Ramos (cell line): ENCODE results near the gene GPR108.

ENCODE experiments used
- in situ Hi-C: fragments of 300-500 bp; cut with MboI; formaldehyde crosslinking; loops from one replicate; pipeline ENCODE4 v1.14.3; 2022; ENCODE audit warnings: low sequenced_read_pairs; ENCODE audit not compliant: unreplicated experiment

The GPR108 gene

DNA sequence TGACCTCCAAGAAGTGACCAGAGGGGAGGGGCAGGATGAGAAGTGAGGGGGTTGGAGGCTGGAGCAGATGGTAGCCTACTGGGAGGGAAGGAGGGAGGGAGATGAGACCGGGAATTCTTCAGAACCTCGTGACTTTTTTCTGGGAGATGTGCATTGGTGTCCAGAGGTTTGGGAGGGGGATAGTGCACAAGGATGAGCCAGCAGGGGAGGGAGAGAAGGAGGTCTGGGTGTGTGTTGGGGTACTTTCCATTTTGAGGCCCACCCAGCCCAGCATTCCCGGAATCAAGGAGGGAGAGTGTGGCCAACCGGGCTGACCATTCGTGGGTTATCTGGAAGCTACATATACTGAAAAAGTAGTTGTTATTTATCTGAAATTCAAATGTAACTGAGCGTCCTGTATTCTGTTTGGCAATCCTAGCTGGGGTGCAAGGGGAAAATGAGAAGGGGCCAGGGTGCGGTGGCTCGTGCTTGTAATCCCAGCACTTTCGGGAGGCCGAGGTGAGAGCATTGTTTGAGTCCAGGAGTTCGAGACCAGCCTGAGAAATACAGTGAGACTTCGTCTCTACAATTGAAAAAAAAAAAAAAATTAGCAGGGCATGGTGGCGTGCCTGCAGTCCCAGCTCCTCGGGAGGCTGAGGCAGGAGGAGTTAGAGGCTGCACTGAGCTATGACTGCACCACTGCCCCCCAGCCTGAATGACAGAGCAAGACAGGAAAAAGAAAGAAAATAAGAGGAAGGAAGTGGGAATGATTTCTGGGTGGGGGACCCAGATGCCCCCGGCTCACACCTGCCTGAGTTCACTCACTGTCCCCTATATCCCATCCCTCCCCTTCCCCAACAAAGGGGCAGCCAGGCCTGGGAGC lies 12.5 kb downstream of the GPR108 start:
- in situ Hi-C loops, result no loop called here

GRCh38 chr19:6723738-6724137 lies 13.6 kb downstream of the GPR108 start:
- in situ Hi-C loops, result no loop called here

GRCh38 chr19:6723108-6723618 lies 14.2 kb downstream of the GPR108 start:
- in situ Hi-C loops, result no loop called here

GRCh38 chr19:6721773-6722172 lies 15.6 kb downstream of the GPR108 start:
- in situ Hi-C loops, result no loop called here

DNA sequence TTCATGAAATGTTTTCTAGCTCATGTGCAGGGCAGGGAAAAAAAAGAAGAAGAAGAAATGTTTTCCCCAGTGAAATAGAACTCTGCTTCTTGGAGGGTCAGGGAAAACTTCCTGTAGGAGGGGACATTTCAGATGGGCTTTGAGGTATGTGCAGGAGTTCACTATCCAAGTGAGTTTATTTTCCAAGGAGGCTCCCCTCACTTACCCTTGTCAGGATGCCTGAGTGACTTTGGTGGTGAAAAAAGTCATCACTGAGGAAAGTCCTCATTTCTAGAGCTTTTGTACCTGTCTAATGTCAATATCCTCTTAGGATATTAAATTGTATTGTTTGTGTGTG lies 16.3 kb downstream of the GPR108 start:
- in situ Hi-C loops, result no loop called here

DNA sequence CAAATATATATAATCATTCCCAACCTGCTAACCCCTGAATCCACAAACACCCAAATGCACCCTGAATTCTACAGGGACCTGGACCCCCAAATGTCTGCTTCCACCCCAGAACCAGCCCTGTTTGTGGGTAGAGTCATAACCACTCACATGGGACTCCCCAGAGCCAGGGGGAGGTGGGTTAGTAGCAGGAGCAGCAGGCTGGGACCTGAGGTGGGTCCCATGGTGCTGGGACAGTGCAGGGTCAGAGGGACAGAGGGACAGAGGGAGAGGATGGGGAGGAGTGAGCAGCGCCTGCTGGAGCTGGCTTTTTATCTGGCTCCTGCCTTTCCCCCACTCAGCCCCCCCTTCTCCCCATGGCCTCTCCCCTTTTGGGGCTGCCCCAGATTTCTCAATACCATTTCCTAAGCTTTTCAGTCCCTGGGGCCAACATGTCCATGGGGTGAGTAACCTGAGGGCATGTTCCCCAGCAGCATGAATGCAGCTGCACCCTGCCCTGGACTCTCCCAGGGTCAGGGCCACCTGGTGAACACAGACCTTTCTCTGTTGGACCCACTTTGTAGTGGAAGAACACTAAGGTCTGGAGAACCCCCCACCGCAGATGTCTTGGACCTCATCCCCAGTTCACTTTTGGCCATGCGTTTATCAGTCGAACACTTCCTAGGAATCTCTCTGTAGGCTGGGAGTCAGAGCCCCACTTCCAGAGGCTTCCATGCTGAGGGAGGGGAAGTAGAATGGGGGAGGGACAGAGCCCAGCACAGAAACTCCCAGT lies 16.8 kb downstream of the GPR108 start, which contains the start of gene C3:
Gene C3 (minus strand): TSS at position 282 of the 769 bp plus-strand sequence. CDS start 61 bp downstream, at position 221.
- in situ Hi-C loops, result no loop called here

DNA sequence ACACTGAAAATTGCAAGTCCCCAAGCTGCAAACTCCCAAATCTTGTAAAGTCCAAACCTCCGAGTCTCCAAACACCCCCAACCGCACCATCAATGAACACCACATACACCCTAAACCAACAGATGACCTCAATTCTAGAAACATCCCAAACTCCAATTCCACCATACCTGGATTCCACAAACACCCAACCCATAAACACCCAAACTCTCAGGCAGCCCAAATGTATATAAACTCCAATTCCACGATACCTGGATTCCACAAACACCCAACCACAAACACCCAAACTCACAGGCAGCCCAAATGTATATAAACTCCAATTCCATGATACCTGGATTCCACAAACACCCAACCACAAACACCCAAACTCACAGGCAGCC lies 17.4 kb downstream of the GPR108 start:
- in situ Hi-C loops, result no loop called here

DNA sequence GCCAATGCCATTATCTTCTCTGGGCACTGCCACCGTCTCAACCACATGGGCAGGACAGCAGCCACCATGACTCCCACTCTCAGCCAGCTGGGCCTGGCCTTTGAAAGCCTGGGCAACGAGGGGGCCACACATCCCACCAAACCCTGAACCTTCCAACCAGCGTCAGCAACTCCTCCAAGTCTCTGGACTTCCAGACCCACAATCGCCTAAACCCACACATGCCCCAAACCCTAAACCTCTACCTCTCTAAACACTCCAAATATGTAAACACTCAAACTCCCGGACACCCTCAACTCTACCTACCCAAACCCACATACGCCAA lies 17.9 kb downstream of the GPR108 start:
- in situ Hi-C loops, result no loop called here

DNA sequence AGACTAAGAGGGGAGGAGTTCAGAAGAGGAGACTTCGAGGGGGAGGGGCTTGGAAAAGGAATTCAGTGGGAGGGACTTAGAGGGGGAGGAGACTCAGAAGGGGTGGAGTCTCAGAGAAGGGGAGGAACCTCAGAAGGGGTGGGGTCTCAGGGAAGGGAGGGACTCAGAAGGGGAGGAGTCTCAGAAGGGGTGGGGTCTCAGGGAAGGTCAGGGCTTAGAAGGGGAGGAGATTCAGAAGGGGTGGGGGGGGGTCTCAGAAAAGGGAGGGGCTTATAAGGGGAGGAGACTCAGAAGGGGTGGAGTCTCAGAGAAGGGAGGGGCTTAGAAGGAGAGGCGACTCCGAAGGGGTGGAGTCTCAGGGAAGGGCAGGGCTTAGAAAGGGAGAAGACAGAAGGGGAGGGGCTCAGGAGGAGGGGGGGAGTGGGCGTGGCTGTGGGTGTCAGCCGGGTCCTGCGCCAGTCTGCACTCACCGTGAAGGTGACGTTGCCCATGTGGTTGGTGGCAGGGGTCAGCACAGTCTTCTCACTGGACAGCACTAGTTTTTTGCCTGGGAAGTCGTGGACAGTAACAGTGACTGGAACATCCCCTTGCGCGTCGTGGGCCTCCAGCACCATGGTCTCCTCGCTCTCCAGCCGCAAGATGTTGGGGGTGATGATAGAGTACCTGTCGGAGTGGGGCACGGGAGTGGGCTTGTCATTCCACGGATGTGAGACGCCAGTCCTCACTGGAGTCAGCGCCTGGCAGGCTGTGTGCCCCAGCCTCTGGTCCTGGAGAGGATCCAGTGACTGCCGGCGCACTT lies 18.4 kb downstream of the GPR108 start:
- in situ Hi-C loops, result no loop called here

GRCh38 chr19:6718111-6718740 lies 19.2 kb downstream of the GPR108 start:
- in situ Hi-C loops, result no loop called here

DNA sequence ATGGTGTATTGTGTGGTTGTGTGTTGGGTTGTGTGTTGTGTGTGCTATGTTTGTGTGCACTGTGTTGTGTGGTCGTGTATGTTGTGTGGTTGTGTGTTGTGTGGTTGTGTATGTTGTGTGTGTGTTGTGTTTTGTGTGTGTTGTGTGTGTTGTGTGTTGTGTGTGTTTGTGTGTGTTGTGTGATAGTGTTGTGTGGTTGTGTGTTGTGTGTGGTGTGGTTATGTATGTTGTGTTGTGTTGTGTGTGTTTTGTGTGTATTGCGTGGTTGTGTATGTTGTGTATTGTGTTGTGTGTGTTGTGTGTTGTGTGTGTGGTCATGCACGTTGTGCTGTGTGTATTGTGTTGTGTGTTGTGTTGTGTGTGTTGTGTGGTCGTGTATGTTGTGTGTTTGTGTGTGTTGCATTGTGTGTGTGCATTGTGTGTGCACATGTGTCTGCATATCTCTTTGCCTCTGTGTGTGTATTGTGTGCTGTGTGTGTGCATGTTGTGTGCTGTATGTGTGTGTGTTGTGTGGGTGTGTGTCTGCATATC lies 19.9 kb downstream of the GPR108 start:
- in situ Hi-C loops, result no loop called here

GRCh38 chr19:6717036-6717435 lies 20.3 kb downstream of the GPR108 start:
- in situ Hi-C loops, result no loop called here

DNA sequence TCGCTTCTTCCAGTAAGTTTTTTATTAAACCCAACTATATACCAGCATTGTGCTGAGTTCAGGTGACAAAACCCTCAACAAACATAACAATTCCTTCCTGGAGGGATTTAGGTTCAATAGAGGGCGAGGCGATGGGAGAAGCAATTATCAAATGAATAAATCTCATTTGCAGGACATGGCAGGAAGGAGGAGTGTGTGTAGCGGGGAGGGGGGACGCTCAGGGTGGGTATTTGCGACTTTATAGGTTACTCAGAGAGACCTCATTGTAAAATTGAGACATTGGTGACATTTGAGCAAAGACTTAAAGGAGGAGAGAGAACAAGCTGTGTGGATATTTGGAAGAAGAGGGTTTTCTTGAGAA lies 20.8 kb downstream of the GPR108 start:
- in situ Hi-C loops, result no loop called here

DNA sequence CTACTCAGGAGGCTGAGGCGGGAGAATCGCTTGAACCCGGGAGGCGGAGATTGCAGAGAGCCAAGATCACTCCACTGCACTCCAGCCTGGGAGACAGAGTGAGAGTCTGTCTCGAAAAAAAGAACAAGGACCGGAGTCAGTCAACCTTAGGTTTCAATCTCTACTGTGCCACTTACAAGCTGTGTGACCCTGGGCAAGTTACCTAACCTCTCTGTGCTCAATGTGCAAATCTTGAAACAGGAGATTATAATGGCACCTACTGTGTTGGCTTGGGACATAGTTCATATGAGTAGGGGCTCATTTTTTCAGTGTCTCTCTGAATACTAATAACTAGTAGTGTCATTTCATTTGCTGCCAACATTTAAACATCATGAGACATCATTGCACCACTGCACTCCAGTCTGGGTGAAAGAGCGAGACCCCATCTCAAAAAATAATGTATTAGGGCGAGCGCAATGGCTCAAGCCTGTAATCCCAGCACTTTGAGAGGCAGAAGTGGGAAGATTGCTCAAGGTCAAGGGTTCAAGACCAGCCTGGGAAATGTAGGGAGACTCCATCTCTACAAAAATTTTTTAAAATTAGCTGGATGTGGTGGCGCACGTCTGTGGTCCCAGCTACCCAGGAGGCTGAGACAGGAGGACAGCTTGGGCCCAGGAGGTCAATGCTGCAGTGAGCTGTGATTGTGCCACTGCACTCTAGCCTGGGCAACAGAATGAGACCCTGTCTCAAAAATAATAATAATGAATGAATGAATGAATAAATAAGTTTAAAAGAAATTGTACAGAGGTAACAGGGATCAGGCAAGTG lies 22.4 kb downstream of the GPR108 start:
- in situ Hi-C loops, result no loop called here

DNA sequence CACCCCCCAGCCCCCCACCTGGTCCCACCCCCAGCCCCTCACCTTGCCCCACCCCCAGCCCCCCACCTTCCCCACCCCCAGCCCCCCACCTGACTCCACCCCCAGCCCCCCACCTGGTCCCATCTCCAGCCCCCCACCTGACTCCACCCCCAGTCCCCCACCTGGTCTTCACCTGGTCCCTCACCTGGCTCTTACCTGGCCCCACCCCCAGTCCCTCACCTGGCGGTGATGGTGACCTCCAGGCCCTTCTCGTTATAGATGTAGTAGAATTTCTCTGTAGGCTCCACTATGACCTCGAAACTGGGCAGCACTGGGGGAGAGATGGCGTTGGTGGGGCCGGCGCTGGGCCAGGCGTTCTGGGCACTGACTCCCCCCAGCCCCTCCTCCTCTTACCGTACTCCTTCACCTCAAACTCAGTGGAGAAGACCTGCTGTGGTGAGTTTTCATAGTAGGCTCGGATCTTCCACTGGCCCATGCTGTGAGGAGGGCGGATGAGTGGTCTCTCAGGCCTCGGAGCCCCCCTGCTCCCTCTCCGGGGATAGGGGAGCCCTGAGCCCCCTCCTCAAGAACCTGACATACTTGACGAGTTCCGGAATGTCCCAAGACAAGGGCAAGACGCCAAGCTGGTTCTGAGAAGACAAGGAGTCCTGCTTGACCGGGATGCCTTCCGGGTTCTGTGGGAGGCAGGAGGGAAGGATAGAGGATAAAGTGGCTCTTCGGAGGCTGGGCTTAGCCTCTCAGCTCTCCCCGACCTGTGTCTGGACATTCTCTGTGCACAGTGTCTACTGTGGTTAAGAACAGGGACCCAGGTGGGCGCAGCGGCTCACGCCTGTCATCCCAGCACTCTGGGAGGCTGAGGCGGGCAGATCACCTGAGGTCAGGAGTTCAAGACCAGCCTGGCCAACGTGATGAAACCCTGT lies 23.3 kb downstream of the GPR108 start:
- in situ Hi-C loops, result no loop called here

GRCh38 chr19:6712692-6713670 lies 24.4 kb downstream of the GPR108 start:
- in situ Hi-C loops, result no loop called here

- in situ Hi-C loops, result no loop called here
Measured at GRCh38 chr19:6712231-6712630, 25.1 kb downstream of the GPR108 start.
